Tibial artery (tissue), 4 donors: ENCODE measurements around the gene RAD51B.

ENCODE experiments used
- DNase-seq, 2 donors: peaks; one replicate each; pipeline ENCODE4 v3.0.0-alpha.2; 2019
- H3K27ac ChIP-seq, 2 donors: fragments of 200-600 bp; sonication (generic) in 1 of 2; 1 replicate in 1 of 2; 2 replicates in 1 of 2; pipeline ENCODE4 v1.5.1; 2018 to 2019; ENCODE audit warnings: mild to moderate bottlenecking in 1 of 2
- H3K27me3 ChIP-seq, 2 donors: fragments of 200-600 bp; sonication (generic) in 1 of 2; one replicate each; pipeline versions ENCODE4 v1.5.1 to v1.6.0; 2016 to 2019
- H3K36me3 ChIP-seq, 3 donors: fragments of 200-600 bp; sonication (generic) in 2 of 3; one replicate each; pipeline ENCODE4 v1.5.1; 2016 to 2019; ENCODE audit warnings: mild to moderate bottlenecking in 2 of 3
- H3K4me1 ChIP-seq, 4 donors: fragments of 200-600 bp; sonication (generic) in 2 of 4; 1 replicate in 3 of 4; 2 replicates in 1 of 4; pipeline ENCODE4 v1.5.1; 2016 to 2019
- H3K4me3 ChIP-seq, 2 donors: fragments of 200-600 bp; sonication (generic) in 1 of 2; 1 replicate in 1 of 2; 2 replicates in 1 of 2; pipeline ENCODE4 v1.5.1; 2018 to 2019; ENCODE audit warnings: mild to moderate bottlenecking in 2 of 2
- H3K9me3 ChIP-seq, 3 donors: fragments of 200-600 bp; sonication (generic) in 1 of 3; one replicate each; pipeline ENCODE4 v1.5.1; 2016 to 2019
- CTCF ChIP-seq, 2 experiments: fragments of 200-600 bp in 1 of 2; fragments of 450-650 bp in 1 of 2; IDR thresholded peaks; one replicate each; pipeline ENCODE4 v1.5.1; 2017 to 2019; ENCODE audit warnings: antibody characterized with exemption in 2 of 2, mild to moderate bottlenecking in 1 of 2, moderate library complexity in 1 of 2
- intact Hi-C: fragments of 100-400 bp; cut with DNase I; formaldehyde crosslinking; loops from one replicate; pipeline ENCODE4 v1.15.0; 2023; ENCODE audit warnings: low total_unique reads

RAD51B gene

GRCh38 chr14:68247274-68247673, 427.7 kb downstream of the RAD51B start:
- intact Hi-C loops, result loop anchor here (5.0 to 10.0 kb wide), 4 partner anchors 298 to 568 kb away; no protein-coding TSS in a partner anchor
- TF ChIP-seq CTCF (IDR thresholded peaks at IDR 0.05), result no peak
- H3K27me3 ChIP-seq, result no peaks in the 10 kb centered on the region
- H3K27ac ChIP-seq, result peak overlapping the region; percentile 87 to 89
- no peak for DNase-seq
- peaks cover 0 to 82% (median 67%) of the 10 kb centered on the region in 4 donors for H3K4me1 ChIP-seq
- no peak overlapping the region for H3K4me3 ChIP-seq
- no peaks in the 10 kb centered on the region for H3K9me3 ChIP-seq
- no peaks in the 10 kb centered on the region for H3K36me3 ChIP-seq

- Histone ChIP-seq H3K4me1 (peaks cover 0 to 82% (median 68%) of the 10 kb centered on the region in 4 donors), H3K27ac (peak overlapping the region; percentile 87 to 89), H3K36me3 (no peaks in the 10 kb centered on the region), H3K27me3 (no peaks in the 10 kb centered on the region), H3K4me3 (no peak overlapping the region), H3K9me3 (no peaks in the 10 kb centered on the region)
- DNase-seq, result peak in 1 of 2 donors; percentile 63
- no peak for TF ChIP-seq CTCF (IDR thresholded peaks at IDR 0.05)
- intact Hi-C loops, result loop anchor here (5.0 to 10.0 kb wide), 4 partner anchors 297 to 567 kb away; no protein-coding TSS in a partner anchor
Observed at GRCh38 chr14:68247676-68248268, 428.2 kb downstream of the RAD51B start.

- H3K4me1 ChIP-seq, result peaks cover 0 to 82% (median 68%) of the 10 kb centered on the region in 4 donors
- peak; percentile 49 to 62 for TF ChIP-seq CTCF (IDR thresholded peaks at IDR 0.05)
- intact Hi-C loops, result loop anchor here (5.0 to 10.0 kb wide), 4 partner anchors 296 to 566 kb away; no protein-coding TSS in a partner anchor
Observed at GRCh38 chr14:68248481-68249255, 429.1 kb downstream of the RAD51B start.

GRCh38 chr14:68249661-68250451, 430.3 kb downstream of the RAD51B start:
- Histone ChIP-seq H3K27me3 (no peaks in the 10 kb centered on the region), H3K27ac (peak overlapping the region; percentile 87 to 89), H3K4me1 (peaks cover 0 to 75% (median 64%) of the 10 kb centered on the region in 4 donors), H3K4me3 (no peak overlapping the region), H3K36me3 (no peaks in the 10 kb centered on the region), H3K9me3 (no peaks in the 10 kb centered on the region)
- no peak for DNase-seq
- TF ChIP-seq CTCF (IDR thresholded peaks at IDR 0.05), result no peak
- intact Hi-C loops, result loop anchor here (5.0 to 10.0 kb wide), 4 partner anchors 295 to 565 kb away; no protein-coding TSS in a partner anchor

More at GRCh38 chr14:68248481-68249255, 429.1 kb downstream of the RAD51B start:
- Histone ChIP-seq H3K27ac (peak overlapping the region; percentile 87 to 89), H3K27me3 (no peaks in the 10 kb centered on the region), H3K4me3 (no peak overlapping the region), H3K9me3 (no peaks in the 10 kb centered on the region), H3K36me3 (no peaks in the 10 kb centered on the region)
- DNase-seq, result peak in 1 of 2 donors; percentile 69
